Neuronal stem cell (in vitro differentiated cells): ENCODE data around the gene CHRD.

Source experiments
- DNase-seq: peaks from one replicate; pipeline ENCODE4 v3.0.0-alpha.2; 2013; ENCODE audit warnings: low spot score
- H2AFZ ChIP-seq: one replicate; pipeline ENCODE4 v1.6.1; 2013; ENCODE audit warnings: mild to moderate bottlenecking, low read length, inconsistent platforms
- H2AK5ac ChIP-seq: 2 replicates; pipeline ENCODE4 v1.6.1; 2013; ENCODE audit warnings: low read depth, mild to moderate bottlenecking, inconsistent platforms, low read length, moderate library complexity, mixed read lengths
- H2BK120ac ChIP-seq: 2 replicates; pipeline ENCODE4 v1.6.1; 2013; ENCODE audit warnings: low read depth, mild to moderate bottlenecking, inconsistent platforms, low read length, moderate library complexity, mixed read lengths
- H2BK12ac ChIP-seq: one replicate; pipeline ENCODE4 v1.6.1; 2013; ENCODE audit warnings: low read length, inconsistent platforms
- H2BK15ac ChIP-seq: 2 replicates; pipeline ENCODE4 v1.6.1; 2013; ENCODE audit warnings: mild to moderate bottlenecking, low read length, inconsistent platforms, mixed read lengths
- H2BK5ac ChIP-seq: one replicate; pipeline ENCODE4 v1.6.1; 2013; ENCODE audit warnings: inconsistent platforms, mild to moderate bottlenecking, low read length, moderate library complexity
- H3K14ac ChIP-seq: one replicate; pipeline ENCODE4 v1.6.1; 2013; ENCODE audit warnings: low read length, inconsistent platforms
- H3K18ac ChIP-seq: 2 replicates; pipeline ENCODE4 v1.6.1; 2013; ENCODE audit warnings: low read length, inconsistent platforms
- H3K23ac ChIP-seq: 2 replicates; pipeline ENCODE4 v1.6.1; 2013; ENCODE audit warnings: low read depth, mild to moderate bottlenecking, mixed read lengths, low read length, inconsistent platforms; ENCODE audit not compliant: poor library complexity
- H3K27ac ChIP-seq: replicated peaks from 3 replicates; pipeline ENCODE4 v1.5.1; 2013; ENCODE audit warnings: low read length, inconsistent platforms
- H3K27me3 ChIP-seq, 3 experiments: 2 replicates each; pipeline ENCODE4 v1.6.1; 2013; ENCODE audit warnings: low read length in 3 of 3, mild to moderate bottlenecking in 2 of 3, inconsistent platforms in 1 of 3, low read depth in 1 of 3, mixed read lengths in 1 of 3, moderate library complexity in 1 of 3; ENCODE audit not compliant: control insufficient read depth in 3 of 3, insufficient read depth in 3 of 3
- H3K36me3 ChIP-seq, 2 donors: replicated peaks in 1 of 2; 2 replicates each; pipeline ENCODE4 v1.6.1; 2013; ENCODE audit warnings: low read length in 2 of 2; ENCODE audit not compliant: control insufficient read depth in 2 of 2, insufficient read depth in 2 of 2
- H3K4ac ChIP-seq: 2 replicates; pipeline ENCODE4 v1.6.1; 2013; ENCODE audit warnings: inconsistent platforms, mild to moderate bottlenecking, low read length, moderate library complexity
- H3K4me1 ChIP-seq, 2 donors: 1 replicate in 1 of 2; 2 replicates in 1 of 2; pipeline ENCODE4 v1.6.1; 2013; ENCODE audit warnings: low read length in 2 of 2, low read depth in 1 of 2; ENCODE audit not compliant: control insufficient read depth in 2 of 2, insufficient read depth in 1 of 2
- H3K4me2 ChIP-seq: one replicate; pipeline ENCODE4 v1.6.1; 2013; ENCODE audit warnings: mild to moderate bottlenecking, low read length, inconsistent platforms; ENCODE audit not compliant: insufficient read depth, poor library complexity, severe bottlenecking
- H3K4me3 ChIP-seq, 2 donors: 2 replicates each; pipeline ENCODE4 v1.5.1; 2013; ENCODE audit warnings: low read length in 2 of 2, mild to moderate bottlenecking in 2 of 2, inconsistent platforms in 1 of 2, moderate library complexity in 1 of 2
- H3K79me1 ChIP-seq: one replicate; pipeline ENCODE4 v1.6.1; 2013; ENCODE audit warnings: low read depth, mild to moderate bottlenecking, inconsistent platforms, low read length, moderate library complexity
- H3K9ac ChIP-seq: one replicate; pipeline ENCODE4 v1.6.1; 2013; ENCODE audit warnings: mild to moderate bottlenecking, low read depth, low read length, inconsistent platforms; ENCODE audit not compliant: poor library complexity
- H3K9me3 ChIP-seq, 2 donors: replicated peaks in 1 of 2; 2 replicates each; pipeline versions ENCODE3 to v1.6.1; 2013; ENCODE audit warnings: low read length in 2 of 2, mild to moderate bottlenecking in 2 of 2, inconsistent platforms in 1 of 2, low read depth in 1 of 2, mixed read lengths in 1 of 2, moderate library complexity in 1 of 2; ENCODE audit not compliant: control insufficient read depth in 2 of 2, insufficient read depth in 1 of 2
- H4K8ac ChIP-seq: one replicate; pipeline ENCODE4 v1.6.1; 2013; ENCODE audit warnings: low read depth, mild to moderate bottlenecking, inconsistent platforms, low read length, moderate library complexity
- H4K91ac ChIP-seq: one replicate; pipeline ENCODE4 v1.6.1; 2013; ENCODE audit warnings: low read length, low read depth, mild to moderate bottlenecking, inconsistent platforms; ENCODE audit not compliant: poor library complexity
- WGBS, 2 donors: extraction: QIAGEN DNeasy Blood & Tissue Kit; methylation state at CpG; one replicate each; pipeline ENCODE4 v1.1.7; 2013; ENCODE audit warnings: missing lambda C conversion rate in 2 of 2, mixed read lengths in 1 of 2; ENCODE audit not compliant: insufficient read length in 2 of 2, insufficient replicate concordance in 1 of 2; ENCODE audit errors: extremely low coverage in 2 of 2; 5-methylcytosine and 5-hydroxymethylcytosine counted together

The CHRD gene

DNA sequence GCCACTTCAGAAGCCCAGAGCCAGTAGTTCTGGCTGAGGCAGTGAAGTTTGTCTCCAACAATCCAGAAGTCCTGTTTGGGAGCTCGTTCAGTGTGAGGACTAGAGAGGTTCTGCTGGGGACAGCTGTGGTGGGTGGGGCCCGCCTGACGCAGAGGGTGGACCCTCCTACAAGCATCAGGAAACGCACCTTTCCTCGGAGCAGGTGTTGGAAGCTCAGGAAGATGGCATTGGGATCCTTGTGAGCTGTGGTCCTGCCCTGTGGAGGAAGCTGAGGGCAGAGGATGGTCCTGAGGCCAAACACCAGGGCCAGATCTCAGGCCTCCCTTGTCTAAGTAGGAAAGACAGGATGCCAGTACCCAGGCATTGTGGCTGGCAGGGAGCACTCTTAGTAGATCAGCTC is 6.9 kb upstream of the CHRD start:
- Histone ChIP-seq H3K27ac (no peak overlapping the region), H2BK15ac (no peak overlapping the region), H3K9ac (peak overlapping the region; percentile 38), H2AK5ac (no peak overlapping the region), H4K8ac (no peak overlapping the region), H3K79me1 (no peaks in the 10 kb centered on the region), H3K27me3 (no peaks in the 10 kb centered on the region), H3K4ac (no peak overlapping the region), H3K36me3 (peaks cover 12 to 38% of the 10 kb centered on the region in 2 donors), H2BK12ac (no peak overlapping the region), H3K9me3 (no peaks in the 10 kb centered on the region), H3K4me1 (peaks cover 13 to 17% of the 10 kb centered on the region in 2 donors), H2BK120ac (no peak overlapping the region), H4K91ac (no peak overlapping the region), H3K23ac (no peak overlapping the region), H3K18ac (no peak overlapping the region), H2BK5ac (no peak overlapping the region), H3K14ac (no peak overlapping the region), H3K4me2 (no peak overlapping the region), H2AFZ (no peak overlapping the region), H3K4me3 (no peak overlapping the region)
- WGBS, 2 donors: no CpG with 5 or more reads among the region's 5 CpGs
- no peak for DNase-seq

DNA sequence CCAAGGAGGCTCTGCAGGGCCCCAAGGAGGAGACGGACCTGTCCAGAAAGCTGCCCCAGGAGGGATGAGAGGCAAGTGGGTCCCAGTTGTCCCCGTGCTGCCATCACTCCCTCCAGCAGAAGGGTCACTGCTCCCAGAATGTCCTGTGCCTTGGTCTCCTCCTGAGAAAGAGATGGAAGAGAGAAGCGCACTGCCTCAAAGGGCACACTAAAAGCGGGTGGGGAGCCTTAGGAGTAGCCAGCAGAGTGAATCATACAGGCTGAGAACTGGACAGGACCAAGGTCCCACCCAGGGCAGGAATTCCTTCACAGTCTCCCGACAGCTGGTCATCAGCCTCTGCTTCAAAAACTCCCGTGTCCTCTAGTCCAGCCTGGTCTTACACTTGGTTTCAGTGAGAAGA is 6.4 kb upstream of the CHRD start:
- no peak for DNase-seq
- Histone ChIP-seq H3K4me3 (no peak overlapping the region), H3K79me1 (no peaks in the 10 kb centered on the region)

DNA sequence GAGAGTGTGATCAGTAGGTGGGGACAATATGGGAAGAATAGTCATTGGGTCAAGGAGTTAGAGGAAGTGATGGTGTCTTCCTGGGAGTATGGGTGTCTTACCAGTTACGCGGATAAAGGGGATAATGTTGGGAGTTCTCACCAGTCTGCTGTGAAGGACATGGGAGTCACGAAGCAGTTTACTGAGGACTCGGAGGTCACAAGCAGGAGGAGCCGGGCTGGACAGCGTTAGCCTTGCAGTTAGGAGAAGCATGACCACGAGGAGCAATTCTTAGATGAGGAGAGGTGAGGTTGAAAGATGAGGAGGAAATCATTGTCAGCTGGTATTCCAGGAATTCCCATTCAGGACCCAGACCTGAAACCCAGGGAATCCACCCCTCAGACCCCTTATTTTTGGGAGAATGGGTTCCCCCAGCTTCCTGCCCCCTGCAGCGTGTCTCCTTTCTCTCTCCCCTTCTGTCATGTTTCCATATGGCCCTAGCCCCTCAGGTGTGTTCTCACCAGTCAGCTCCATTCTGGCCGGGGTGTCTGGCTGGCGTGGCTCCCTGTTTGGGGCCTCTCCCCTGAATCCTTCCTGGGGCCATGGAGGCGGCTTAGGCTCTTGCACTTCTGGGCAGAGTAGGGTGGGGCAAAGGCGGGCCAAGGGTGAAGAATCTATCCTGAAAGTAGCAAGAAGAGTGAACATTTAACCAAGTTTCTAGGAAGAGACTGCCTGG is 4.0 kb upstream of the CHRD start:
- H2BK120ac ChIP-seq: no peak overlapping the region
- WGBS, 2 donors: no CpG with 5 or more reads among the region's 12 CpGs
- H3K4me2 ChIP-seq: no peak overlapping the region
- no peak overlapping the region for H3K27ac ChIP-seq
- H3K9me3 ChIP-seq: no peaks in the 10 kb centered on the region
- no peak overlapping the region for H2BK12ac ChIP-seq
- H4K8ac ChIP-seq: no peak overlapping the region
- H3K36me3 ChIP-seq: peaks cover 0 to 11% of the 10 kb centered on the region in 2 donors
- no peak overlapping the region for H3K9ac ChIP-seq
- no peak overlapping the region for H3K23ac ChIP-seq
- no peak overlapping the region for H3K4ac ChIP-seq
- peak overlapping the region; percentile 53 for H2AK5ac ChIP-seq
- no peaks in the 10 kb centered on the region for H3K79me1 ChIP-seq
- no peak overlapping the region for H2AFZ ChIP-seq
- no peak for DNase-seq
- H3K4me1 ChIP-seq: peaks cover 29 to 36% of the 10 kb centered on the region in 2 donors
- no peak overlapping the region for H3K18ac ChIP-seq
- H3K27me3 ChIP-seq: peaks cover 4 to 8% (median 5%) of the 10 kb centered on the region in 3 experiments
- H4K91ac ChIP-seq: no peak overlapping the region
- H2BK5ac ChIP-seq: no peak overlapping the region
- no peak overlapping the region for H3K14ac ChIP-seq
- H3K4me3 ChIP-seq: no peak overlapping the region
- no peak overlapping the region for H2BK15ac ChIP-seq

More for the DNA sequence above, 6.4 kb upstream of the CHRD start:
- Histone ChIP-seq H4K91ac (no peak overlapping the region), H3K23ac (no peak overlapping the region), H3K18ac (no peak overlapping the region), H2BK12ac (no peak overlapping the region), H3K36me3 (peaks cover 9 to 33% of the 10 kb centered on the region in 2 donors), H3K27ac (no peak overlapping the region), H3K4me1 (peaks cover 18 to 22% of the 10 kb centered on the region in 2 donors), H3K4me2 (no peak overlapping the region), H2BK5ac (no peak overlapping the region), H3K14ac (no peak overlapping the region), H4K8ac (no peak overlapping the region), H3K27me3 (no peaks in the 10 kb centered on the region), H3K9me3 (no peaks in the 10 kb centered on the region), H2BK15ac (no peak overlapping the region), H2AFZ (no peak overlapping the region), H2AK5ac (no peak overlapping the region), H3K9ac (no peak overlapping the region), H2BK120ac (no peak overlapping the region), H3K4ac (no peak overlapping the region)
- no CpG with 5 or more reads among the region's 6 CpGs for WGBS, 2 donors

GRCh38 chr3:184377374-184377773 is 2.5 kb upstream of the CHRD start:
- no CpG with 5 or more reads among the region's 5 CpGs for WGBS, 2 donors

More at GRCh38 chr3:184377374-184377773, 2.5 kb upstream of the CHRD start:
- H3K4me3 ChIP-seq: peak overlapping the region in 1 of 2 donors; percentile 49
- no peak overlapping the region for H3K9ac ChIP-seq
- H3K27ac ChIP-seq: no peak overlapping the region
- no peak overlapping the region for H2BK15ac ChIP-seq
- no peaks in the 10 kb centered on the region for H3K79me1 ChIP-seq
- H3K23ac ChIP-seq: no peak overlapping the region
- H4K91ac ChIP-seq: no peak overlapping the region
- no peak overlapping the region for H3K4ac ChIP-seq
- H4K8ac ChIP-seq: peak overlapping the region; percentile 84
- peak overlapping the region; percentile 10 for H2AK5ac ChIP-seq
- peak overlapping the region; percentile 90 for H2AFZ ChIP-seq
- H3K36me3 ChIP-seq: peaks cover 0 to 8% of the 10 kb centered on the region in 2 donors
- H3K18ac ChIP-seq: peak overlapping the region; percentile 86
- H2BK120ac ChIP-seq: no peak overlapping the region
- DNase-seq: no peak
- H2BK12ac ChIP-seq: no peak overlapping the region
- peaks cover 8 to 22% (median 18%) of the 10 kb centered on the region in 3 experiments for H3K27me3 ChIP-seq
- no peak overlapping the region for H3K14ac ChIP-seq
- H3K4me2 ChIP-seq: no peak overlapping the region
- H3K4me1 ChIP-seq: peaks cover 26 to 41% of the 10 kb centered on the region in 2 donors
- no peak overlapping the region for H2BK5ac ChIP-seq
- H3K9me3 ChIP-seq: no peaks in the 10 kb centered on the region
